DND-41 (cell line): ENCODE data around the gene COQ8B.

ENCODE experiments used
- CTCF ChIP-seq: IDR thresholded peaks from 2 replicates; pipeline ENCODE4 v1.5.1; 2012; ENCODE audit warnings: borderline replicate concordance, low read length, moderate library complexity, mild to moderate bottlenecking; ENCODE audit not compliant: poor library complexity, severe bottlenecking; ENCODE audit errors: extremely low read depth
- EZH2 ChIP-seq: IDR thresholded peaks from 3 replicates; pipeline ENCODE4 v1.6.1; 2012; ENCODE audit warnings: borderline replicate concordance, low read depth, mild to moderate bottlenecking, moderate library complexity, low read length, inconsistent platforms; ENCODE audit not compliant: severe bottlenecking

- no peak for TF ChIP-seq CTCF
- no peak for TF ChIP-seq EZH2
Observed at GRCh38 chr19:40702337-40703012, 14.2 kb downstream of the COQ8B start.
